Right lobe of liver (tissue), 6 donors: ENCODE data around the gene TNFRSF14. TPM values are rescaled to one million over a fixed set of nuclear protein-coding genes. Genes with fewer than 3 reads are reported as not detected.

Source experiments
- ATAC-seq, 4 donors: fragments of 200-7000 bp; cut with Tn5 transposase; one replicate each; pipeline ENCODE4 v1.9.1; 2020; ENCODE audit warnings: mild to moderate bottlenecking in 4 of 4, moderate library complexity in 4 of 4
- DNase-seq, 3 donors: peaks; one replicate each; pipeline ENCODE4 v3.0.0-alpha.2; 2020
- H3K27ac ChIP-seq, 3 donors: fragments of 200-600 bp; one replicate each; pipeline ENCODE4 v1.8.0; 2022
- H3K27me3 ChIP-seq, 2 donors: fragments of 200-600 bp; one replicate each; pipeline ENCODE4 v1.8.0; 2022
- H3K36me3 ChIP-seq, 4 donors: fragments of 200-600 bp; sonication (generic) in 1 of 4; one replicate each; pipeline versions ENCODE4 v1.5.1 to v1.8.0; 2017 to 2022; ENCODE audit warnings: control low read depth in 1 of 4
- H3K4me1 ChIP-seq, 4 donors: fragments of 200-600 bp; sonication (generic) in 1 of 4; one replicate each; pipeline versions ENCODE4 v1.5.1 to v1.8.0; 2017 to 2022; ENCODE audit warnings: control low read depth in 1 of 4
- H3K4me3 ChIP-seq, 3 donors: fragments of 200-600 bp; one replicate each; pipeline ENCODE4 v1.8.0; 2022
- H3K9me3 ChIP-seq, 4 donors: fragments of 200-600 bp; sonication (generic) in 1 of 4; one replicate each; pipeline versions ENCODE4 v1.5.1 to v1.8.0; 2017 to 2022; ENCODE audit warnings: control low read depth in 1 of 4
- POLR2A ChIP-seq: fragments of 450-650 bp; IDR thresholded peaks from one replicate; pipeline ENCODE4 v1.6.1; 2017; ENCODE audit warnings: antibody characterized with exemption, mild to moderate bottlenecking
- WGBS: methylation state at CpG from one replicate; pipeline ENCODE4 v1.1.6; 2018; ENCODE audit warnings: low coverage, low lambda C conversion rate; ENCODE audit not compliant: insufficient coverage; ENCODE audit errors: missing lambda C conversion rate; 5-methylcytosine and 5-hydroxymethylcytosine counted together
- intact Hi-C, 2 donors: fragments of 100-400 bp; cut with DNase I; formaldehyde crosslinking; loops; one replicate each; pipeline versions ENCODE4 v1.11.2 to v1.14.1; 2022
- total RNA-seq, 6 experiments: library from RNA; depleted of rRNA in 2 of 6; stranded (reverse); fragments of >200 nt in 2 of 6; fragmentation: NEBNext Ultra II Directional in 3 of 6; extraction: Animal tissue kit (Norgen Biotek cat#: 25700) in 3 of 6; gene quantifications; one replicate each; pipeline versions ENCODE4 v1.1.0 to v1.2.4, GENCODE V29; 2016 to 2023
- TF ChIP-seq, protein P1 (sequence below), 4 donors: fragments of 200-600 bp in 3 of 4; fragments of 450-650 bp in 1 of 4; IDR thresholded peaks; one replicate each; pipeline versions ENCODE4 v1.5.1 to v1.8.0; 2016 to 2022; ENCODE audit warnings: antibody characterized with exemption in 4 of 4, mild to moderate bottlenecking in 2 of 4
- donor health status: DM: no; HTN: yes; CAD: no.
- donor health status: DM: no; HTN: no; CAD: no.
- donor health status: DM: no; HTN: no; CAD: no.
- donor health status: DM: no; HTN: yes; CAD: no.
- donor health status: DM: no; HTN: yes; CAD: no.

TNFRSF14 gene
- total RNA-seq, 6 experiments from 2014 or later, result 31.0 to 54.8 (median 41.1) TPM

DNA sequence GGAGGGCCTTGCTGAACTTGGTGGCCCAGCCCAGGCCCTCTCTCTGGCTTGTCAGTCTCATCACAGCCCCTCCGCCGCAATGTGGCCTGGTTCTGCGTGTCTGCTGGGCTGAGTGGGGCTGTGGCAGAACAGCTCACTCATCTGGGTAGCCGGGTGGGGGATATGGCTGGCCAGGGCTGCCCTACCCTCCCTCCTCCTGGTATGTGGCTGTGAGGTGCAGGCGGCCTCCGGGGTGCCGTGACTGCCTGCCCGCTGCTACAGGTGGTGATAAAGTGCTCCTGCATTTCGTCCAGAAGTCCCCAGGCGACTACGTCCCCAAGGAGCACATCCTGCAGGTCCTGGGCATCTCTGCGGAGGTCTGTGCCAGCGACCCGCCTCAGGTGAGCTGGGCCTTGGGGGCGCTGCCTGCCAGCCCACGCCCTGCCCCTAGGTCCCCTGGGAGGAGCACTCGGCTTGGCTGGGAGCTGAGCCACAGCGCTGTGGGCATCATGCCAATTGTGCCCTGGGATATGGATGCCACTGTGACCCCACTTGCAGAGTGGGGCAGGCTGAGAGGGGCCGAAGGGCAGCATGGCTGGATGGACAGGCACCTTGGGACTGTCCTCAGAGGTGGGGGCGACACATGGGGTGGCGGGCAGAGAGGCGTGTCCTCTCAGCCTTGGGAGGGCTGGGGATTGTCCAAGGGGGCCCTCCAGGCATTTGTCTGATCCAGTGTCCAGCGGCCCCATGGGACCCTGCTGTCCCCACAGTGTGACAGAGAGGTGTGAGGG lies 32.7 kb downstream of the TNFRSF14 start:
- H3K9me3 ChIP-seq, result no peaks in the 10 kb centered on the region
- H3K4me3 ChIP-seq, result no peak overlapping the region
- no peak for TF ChIP-seq POLR2A
- TF ChIP-seq, protein P1, sequence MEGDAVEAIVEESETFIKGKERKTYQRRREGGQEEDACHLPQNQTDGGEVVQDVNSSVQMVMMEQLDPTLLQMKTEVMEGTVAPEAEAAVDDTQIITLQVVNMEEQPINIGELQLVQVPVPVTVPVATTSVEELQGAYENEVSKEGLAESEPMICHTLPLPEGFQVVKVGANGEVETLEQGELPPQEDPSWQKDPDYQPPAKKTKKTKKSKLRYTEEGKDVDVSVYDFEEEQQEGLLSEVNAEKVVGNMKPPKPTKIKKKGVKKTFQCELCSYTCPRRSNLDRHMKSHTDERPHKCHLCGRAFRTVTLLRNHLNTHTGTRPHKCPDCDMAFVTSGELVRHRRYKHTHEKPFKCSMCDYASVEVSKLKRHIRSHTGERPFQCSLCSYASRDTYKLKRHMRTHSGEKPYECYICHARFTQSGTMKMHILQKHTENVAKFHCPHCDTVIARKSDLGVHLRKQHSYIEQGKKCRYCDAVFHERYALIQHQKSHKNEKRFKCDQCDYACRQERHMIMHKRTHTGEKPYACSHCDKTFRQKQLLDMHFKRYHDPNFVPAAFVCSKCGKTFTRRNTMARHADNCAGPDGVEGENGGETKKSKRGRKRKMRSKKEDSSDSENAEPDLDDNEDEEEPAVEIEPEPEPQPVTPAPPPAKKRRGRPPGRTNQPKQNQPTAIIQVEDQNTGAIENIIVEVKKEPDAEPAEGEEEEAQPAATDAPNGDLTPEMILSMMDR (IDR thresholded peaks at IDR 0.05), result no peak
- peak in 2 of 3 donors; percentile 35 to 59 for DNase-seq
- no peaks in the 10 kb centered on the region for H3K36me3 ChIP-seq
- H3K27ac ChIP-seq, result no peak overlapping the region
- peaks cover 0 to 9% (median 4%) of the 10 kb centered on the region in 4 donors for H3K4me1 ChIP-seq
- WGBS, result 80% methylated on average over 1 of the region's 23 CpGs
- intact Hi-C loops, result no loop called here
- H3K27me3 ChIP-seq, result no peaks in the 10 kb centered on the region
- ATAC-seq, result no peak

DNA sequence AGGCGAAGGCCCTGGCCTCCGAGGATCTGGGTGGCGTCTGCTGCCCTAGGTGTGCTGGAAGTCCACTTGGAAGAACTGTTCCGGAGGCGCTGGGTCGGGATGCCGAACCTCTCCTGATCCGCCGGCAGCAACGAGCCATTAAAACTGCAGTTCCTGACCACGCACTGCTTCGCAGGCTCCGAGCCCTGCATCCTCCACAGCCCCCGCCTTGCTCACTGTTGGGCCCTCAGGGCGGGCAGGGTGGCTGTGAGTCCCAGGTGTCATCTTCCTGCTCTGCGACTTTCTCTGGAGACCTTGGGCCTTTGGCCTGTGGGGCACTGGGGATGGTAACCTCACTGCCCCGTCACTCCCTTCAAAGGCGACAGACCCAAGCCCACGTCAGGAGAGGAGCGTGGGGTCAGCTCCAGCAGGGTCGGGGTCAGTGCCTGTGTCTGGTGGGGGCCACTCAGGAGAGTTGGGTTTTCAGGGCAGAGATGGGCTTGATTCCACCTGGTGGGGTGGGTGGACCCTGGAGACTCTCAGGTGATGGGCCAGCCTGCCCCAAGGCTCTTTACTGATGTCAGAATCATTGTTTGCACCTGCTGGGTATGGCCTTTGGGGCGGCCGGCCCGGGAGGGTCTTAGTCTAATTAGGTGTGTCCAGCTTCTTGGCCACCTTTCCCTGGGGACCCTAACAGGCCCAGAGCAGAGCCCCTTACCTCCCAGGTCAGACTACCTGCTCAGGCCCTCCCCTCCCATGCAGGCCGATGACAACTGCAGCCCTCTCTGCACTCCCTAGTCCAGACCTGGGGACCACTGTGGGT lies 33.5 kb downstream of the TNFRSF14 start:
- WGBS, result no CpG with 5 or more reads among the region's 25 CpGs
- no peak overlapping the region for H3K4me3 ChIP-seq
- DNase-seq (peak in 2 of 3 donors; percentile 20 to 51), ATAC-seq (no peak)
- no peaks in the 10 kb centered on the region for H3K9me3 ChIP-seq
- H3K36me3 ChIP-seq, result no peaks in the 10 kb centered on the region
- H3K27me3 ChIP-seq, result no peaks in the 10 kb centered on the region
- intact Hi-C loops, result no loop called here
- TF ChIP-seq, protein P1 (IDR thresholded peaks at IDR 0.05), result no peak
- no peak for TF ChIP-seq POLR2A
- H3K27ac ChIP-seq, result no peak overlapping the region
- peaks cover 0 to 8% (median 4%) of the 10 kb centered on the region in 4 donors for H3K4me1 ChIP-seq

DNA sequence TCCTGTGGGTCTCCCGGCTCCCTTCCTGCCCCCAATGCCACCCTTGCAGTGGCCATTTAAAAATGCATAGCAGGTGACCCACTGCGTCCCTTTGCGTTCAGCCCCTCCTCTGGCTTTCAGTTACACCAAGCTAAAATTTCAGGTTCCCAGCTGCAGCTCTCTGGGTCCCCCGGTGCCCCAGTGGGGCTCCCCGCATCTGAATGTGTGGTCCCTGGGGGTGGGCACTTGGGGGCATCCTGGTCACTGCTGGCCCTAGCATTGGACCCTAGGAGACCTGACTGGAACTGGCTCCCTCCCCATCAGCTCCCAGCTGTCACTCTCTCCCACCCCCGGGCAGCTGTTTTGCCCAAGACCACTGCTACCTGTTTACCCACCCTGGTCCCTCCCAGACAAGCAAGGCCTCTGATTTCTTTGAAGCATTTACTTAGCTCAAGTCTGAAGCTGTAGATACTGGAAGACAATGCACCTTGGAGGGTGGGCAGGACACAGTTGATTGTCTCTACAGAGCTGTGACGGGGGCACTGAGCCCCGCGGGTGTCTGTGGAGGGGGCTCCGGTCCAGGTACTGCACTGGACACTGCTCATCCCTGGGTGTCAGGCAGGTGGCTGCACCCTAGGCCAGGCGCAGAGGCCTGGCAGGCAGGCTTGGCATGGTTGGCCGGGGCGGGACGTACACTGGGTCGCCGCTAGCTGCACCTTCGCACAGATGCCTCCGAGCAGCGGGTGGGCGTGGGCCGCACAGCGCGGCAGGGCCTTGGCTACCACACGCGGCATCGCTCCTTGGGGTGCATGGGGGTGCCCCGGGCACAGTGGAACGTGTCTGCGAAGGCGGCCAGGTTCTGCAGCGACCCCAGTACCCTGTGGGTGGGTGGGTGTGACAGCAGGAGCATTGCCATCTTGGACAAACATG lies 34.3 kb downstream of the TNFRSF14 start:
- intact Hi-C loops, result no loop called here

DNA sequence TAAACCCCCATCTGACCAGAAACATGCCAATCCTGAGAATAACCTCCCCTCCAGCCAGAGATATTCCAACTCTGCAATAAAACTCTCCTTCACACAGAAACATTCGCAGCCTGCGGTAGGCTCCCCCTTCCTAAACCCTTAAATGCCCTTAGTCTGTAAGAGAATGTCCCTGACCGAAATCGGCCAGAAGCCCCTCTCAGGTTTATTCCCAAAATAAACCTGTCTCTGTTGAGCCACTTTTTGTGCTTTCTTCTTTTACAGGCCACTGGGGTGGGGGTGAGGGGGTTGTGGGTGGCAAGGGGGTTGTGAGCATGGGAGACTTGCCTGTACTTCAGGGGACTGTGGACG lies 35.0 kb downstream of the TNFRSF14 start:
- intact Hi-C loops, result no loop called here
- H3K36me3 ChIP-seq, result no peaks in the 10 kb centered on the region
- DNase-seq (no peak), ATAC-seq (no peak)
- WGBS, result 65% methylated on average over 2 of the region's 5 CpGs
- no peak overlapping the region for H3K4me3 ChIP-seq
- TF ChIP-seq, protein P1 (IDR thresholded peaks at IDR 0.05), result no peak
- no peaks in the 10 kb centered on the region for H3K27me3 ChIP-seq
- H3K27ac ChIP-seq, result no peak overlapping the region
- no peaks in the 10 kb centered on the region for H3K4me1 ChIP-seq
- no peaks in the 10 kb centered on the region for H3K9me3 ChIP-seq

More for the DNA sequence above, 34.3 kb downstream of the TNFRSF14 start:
- no peaks in the 10 kb centered on the region for H3K27me3 ChIP-seq
- peak in 2 of 3 donors; percentile 16 to 53 for DNase-seq
- H3K4me3 ChIP-seq, result no peak overlapping the region
- no peaks in the 10 kb centered on the region for H3K36me3 ChIP-seq
- no peak overlapping the region for H3K27ac ChIP-seq
- ATAC-seq, result no peak
- no peaks in the 10 kb centered on the region for H3K9me3 ChIP-seq
- 83% methylated on average over 1 of the region's 31 CpGs for WGBS
- no peak for TF ChIP-seq POLR2A
- TF ChIP-seq, protein P1 (IDR thresholded peaks at IDR 0.05), result no peak
- no peaks in the 10 kb centered on the region for H3K4me1 ChIP-seq
